GM15510 (cell line): Measurements from ENCODE around the gene FBXO28.

Experiments
- POLR2A ChIP-seq: IDR thresholded peaks from 3 replicates; pipeline ENCODE4 v1.6.1; 2011; ENCODE audit warnings: borderline replicate concordance; ENCODE audit not compliant: insufficient read length; ENCODE audit errors: extremely low read depth

Gene FBXO28, protein sequence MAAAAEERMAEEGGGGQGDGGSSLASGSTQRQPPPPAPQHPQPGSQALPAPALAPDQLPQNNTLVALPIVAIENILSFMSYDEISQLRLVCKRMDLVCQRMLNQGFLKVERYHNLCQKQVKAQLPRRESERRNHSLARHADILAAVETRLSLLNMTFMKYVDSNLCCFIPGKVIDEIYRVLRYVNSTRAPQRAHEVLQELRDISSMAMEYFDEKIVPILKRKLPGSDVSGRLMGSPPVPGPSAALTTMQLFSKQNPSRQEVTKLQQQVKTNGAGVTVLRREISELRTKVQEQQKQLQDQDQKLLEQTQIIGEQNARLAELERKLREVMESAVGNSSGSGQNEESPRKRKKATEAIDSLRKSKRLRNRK

DNA sequence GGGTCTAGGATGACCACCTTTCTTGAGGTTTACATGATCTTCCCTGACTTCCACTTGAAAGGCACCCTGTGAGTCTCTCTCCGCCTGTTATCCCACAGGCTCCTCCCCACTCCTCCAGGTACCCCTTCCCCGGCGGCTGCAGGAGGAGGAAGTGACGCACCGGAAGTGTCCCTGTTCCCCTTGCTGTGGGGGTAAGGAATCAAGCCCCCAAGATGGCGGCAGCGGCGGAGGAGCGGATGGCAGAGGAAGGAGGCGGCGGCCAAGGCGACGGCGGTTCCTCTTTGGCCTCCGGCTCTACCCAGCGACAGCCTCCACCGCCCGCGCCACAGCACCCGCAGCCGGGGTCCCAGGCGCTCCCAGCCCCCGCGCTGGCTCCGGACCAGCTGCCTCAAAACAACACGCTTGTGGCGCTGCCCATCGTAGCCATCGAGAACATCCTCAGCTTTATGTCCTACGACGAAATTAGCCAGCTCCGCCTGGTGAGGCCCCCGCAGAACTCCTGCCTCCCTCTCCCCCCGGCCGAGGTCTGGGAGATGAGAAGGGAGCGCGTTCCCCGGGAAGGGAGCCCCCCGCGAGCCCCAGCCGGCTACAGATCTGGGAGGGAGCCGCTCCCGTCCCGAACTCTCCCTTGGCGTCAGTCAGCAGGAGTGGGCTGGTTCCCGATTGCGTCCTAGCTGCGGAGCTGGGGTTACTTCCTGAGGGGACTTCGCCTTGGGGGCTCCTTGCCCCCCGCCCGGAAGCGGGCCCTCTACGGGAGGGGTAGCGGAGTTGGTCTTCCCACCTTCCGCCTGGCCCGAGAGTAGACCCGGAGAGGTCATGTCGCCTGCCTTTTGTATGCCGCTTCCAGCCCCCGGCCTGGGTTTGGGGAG lies at the start of gene FBXO28:
FBXO28 (plus strand) TSS at position 194 of the 869 bp plus-strand sequence; CDS start at position 213, 19 bp downstream.
- peak; percentile 92 for TF ChIP-seq POLR2A

- no peak for TF ChIP-seq POLR2A
Measured at GRCh38 chr1:224064150-224064549, 49.8 kb upstream of the FBXO28 start.

- no peak for TF ChIP-seq POLR2A
Measured at GRCh38 chr1:224065455-224065854, 48.5 kb upstream of the FBXO28 start.

- no peak for TF ChIP-seq POLR2A
Measured at GRCh38 chr1:224067207-224067606, 46.7 kb upstream of the FBXO28 start.

- no peak for TF ChIP-seq POLR2A
Measured at GRCh38 chr1:224067621-224068457, 46.1 kb upstream of the FBXO28 start.

DNA sequence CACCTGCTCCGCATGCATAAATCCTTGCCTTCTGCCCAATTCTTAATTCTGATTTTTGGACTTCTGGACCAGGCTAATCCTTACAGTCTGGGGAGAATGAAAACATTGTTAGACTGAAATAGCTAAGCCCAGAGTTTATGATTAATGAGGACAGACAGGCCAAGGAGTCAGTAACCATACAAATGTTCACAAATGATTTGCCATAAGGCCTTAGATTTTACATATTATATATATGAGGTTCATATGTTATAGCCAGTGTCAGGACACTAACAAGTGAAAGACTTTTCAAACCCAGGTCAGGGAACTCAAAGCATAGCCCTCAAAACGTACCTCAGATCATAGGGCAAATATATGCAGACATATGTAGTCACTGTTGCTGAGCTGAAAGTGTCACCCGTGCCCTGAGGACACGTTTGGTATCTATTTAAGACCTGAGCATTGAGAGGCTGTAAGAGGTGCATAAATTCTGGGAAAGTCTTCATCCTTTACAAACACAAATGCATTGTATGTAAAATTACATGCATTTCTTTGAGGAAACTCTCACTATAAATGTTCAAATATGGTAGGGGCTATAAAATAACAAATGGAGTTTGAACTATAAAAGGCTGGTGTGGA lies 45.3 kb upstream of the FBXO28 start:
- no peak for TF ChIP-seq POLR2A

DNA sequence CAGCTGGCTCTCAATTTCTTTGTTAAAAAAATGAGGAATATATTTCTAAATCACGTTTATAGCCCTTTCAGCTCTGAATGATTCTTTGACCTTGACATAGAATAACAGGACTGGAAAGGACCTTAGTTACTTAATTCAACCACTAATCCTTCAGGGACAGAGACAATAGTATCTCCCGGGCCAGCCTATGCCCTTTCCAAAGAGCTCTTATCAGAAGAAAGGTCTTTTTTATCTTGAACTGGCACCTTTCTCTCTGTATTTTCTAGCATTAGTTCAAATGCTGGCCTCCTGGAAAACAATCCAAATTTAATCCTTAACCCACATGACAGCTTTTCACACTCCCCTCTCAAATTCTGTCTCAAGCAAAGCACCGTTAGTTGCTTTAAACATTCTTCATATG lies 44.8 kb upstream of the FBXO28 start:
- TF ChIP-seq POLR2A: no peak

- no peak for TF ChIP-seq POLR2A
Measured at GRCh38 chr1:224070521-224070920, 43.4 kb upstream of the FBXO28 start.

DNA sequence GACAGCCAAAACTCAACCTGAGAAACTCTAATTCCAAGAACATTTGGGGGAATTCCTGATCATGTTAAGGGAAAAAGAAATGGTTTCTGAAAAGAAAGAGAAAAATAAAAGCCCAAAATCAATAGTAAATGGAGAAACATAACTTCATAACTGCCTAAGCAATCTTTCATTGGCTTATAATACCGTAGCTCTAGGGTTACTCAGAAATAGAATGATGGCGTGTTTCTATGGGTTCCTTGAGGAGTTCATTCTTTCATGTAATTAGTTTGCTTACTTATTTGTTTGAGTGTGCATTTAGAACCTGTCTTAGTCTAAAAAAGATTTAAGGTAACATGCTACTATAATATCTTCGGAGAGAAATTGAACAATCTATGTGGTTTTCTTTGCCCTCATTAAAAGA lies 37.5 kb upstream of the FBXO28 start:
- no peak for TF ChIP-seq POLR2A

- TF ChIP-seq POLR2A: no peak
Measured at GRCh38 chr1:224080115-224080774, 33.7 kb upstream of the FBXO28 start.

- TF ChIP-seq POLR2A: no peak
Measured at GRCh38 chr1:224081604-224082003, 32.3 kb upstream of the FBXO28 start.

- no peak for TF ChIP-seq POLR2A
Measured at GRCh38 chr1:224082146-224082545, 31.8 kb upstream of the FBXO28 start.

GRCh38 chr1:224084867-224085266 lies 29.0 kb upstream of the FBXO28 start:
- no peak for TF ChIP-seq POLR2A
